Stimulated activated CD8-positive, alpha-beta memory T cell treated with anti-CD3 and anti-CD28 coated beads, Interleukin-15, amount 100 ng/mL, for 1 hour (primary cell): ENCODE measurements around the gene CLEC18C.
"Not testable (repeated sequence)": the region's sequence is repeated elsewhere in the genome, so short reads cannot be mapped to it uniquely, and the experiment has no call there.

Experiments used
- DNase-seq: peaks from one replicate; pipeline ENCODE4 v3.0.0-alpha.2; 2020; ENCODE audit warnings: low read depth

CLEC18C gene

DNA sequence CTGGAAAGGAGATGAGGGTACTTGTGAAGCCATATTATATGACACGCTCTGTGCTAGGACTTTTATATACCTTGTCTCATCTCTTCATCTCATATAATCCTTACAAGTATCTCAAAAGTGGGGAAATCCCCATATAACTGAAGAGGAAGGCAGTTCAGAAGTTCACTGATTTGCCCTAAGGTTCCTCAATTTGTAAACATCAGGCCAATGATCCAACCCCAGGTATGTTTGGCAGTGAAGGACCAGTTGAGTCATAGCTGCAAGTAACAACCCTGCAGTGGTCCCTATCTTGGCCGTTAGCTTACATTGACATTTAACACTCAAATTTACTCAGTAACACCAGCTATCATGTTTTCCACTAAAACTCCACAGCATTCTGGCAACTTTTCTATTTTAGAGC, 45.0 kb downstream of the CLEC18C start:
- not testable (repeated sequence) for DNase-seq

- not testable (repeated sequence) for DNase-seq
Observed at GRCh38 chr16:70222574-70222973, 49.0 kb downstream of the CLEC18C start.

DNA sequence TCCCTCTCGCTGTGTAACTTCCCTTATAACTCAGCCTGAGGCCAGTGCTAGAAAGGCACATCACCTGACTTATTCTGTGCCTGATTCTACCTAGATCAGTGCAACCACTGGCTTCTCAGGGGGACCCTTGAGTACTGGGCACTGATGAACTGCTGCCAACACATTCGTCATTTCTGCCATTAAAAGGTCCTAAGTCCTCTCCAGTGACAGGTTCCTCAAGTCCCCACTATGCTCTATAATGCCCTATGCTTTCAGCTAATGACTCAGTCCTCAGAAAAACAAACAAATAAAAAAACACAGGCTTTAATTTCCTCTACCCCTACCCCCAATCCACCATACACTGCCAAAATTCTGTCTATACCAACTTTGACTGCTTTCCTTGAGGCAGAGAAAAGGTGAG, 49.6 kb downstream of the CLEC18C start:
- DNase-seq: not testable (repeated sequence)

DNA sequence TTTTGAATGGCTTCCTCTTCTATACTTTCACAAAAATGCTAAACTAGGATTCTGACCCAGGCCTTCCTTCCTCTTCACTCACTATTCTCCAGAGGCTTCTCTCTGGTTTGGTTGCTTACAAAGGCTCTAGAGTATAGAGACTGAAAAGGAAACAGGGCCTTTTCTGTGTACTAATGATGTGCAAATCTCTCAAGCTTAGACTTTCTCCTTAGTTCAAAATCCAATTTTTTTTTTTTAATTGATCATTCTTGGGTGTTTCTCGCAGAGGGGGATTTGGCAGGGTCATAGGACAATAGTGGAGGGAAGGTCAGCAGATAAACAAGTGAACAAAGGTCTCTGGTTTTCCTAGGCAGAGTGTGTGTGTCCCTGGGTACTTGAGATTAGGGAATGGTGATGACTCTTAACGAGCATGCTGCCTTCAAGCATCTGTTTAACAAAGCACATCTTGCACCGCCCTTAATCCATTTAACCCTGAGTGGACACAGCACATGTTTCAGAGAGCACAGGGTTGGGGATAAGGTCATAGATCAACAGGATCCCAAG, 50.5 kb downstream of the CLEC18C start:
- not testable (repeated sequence) for DNase-seq

GRCh38 chr16:70224645-70225044, 51.1 kb downstream of the CLEC18C start:
- DNase-seq: not testable (repeated sequence)

GRCh38 chr16:70225430-70225829, 51.8 kb downstream of the CLEC18C start:
- DNase-seq: not testable (repeated sequence)

GRCh38 chr16:70226024-70226423, 52.4 kb downstream of the CLEC18C start:
- not testable (repeated sequence) for DNase-seq

GRCh38 chr16:70231831-70232230, 58.2 kb downstream of the CLEC18C start:
- DNase-seq: not testable (repeated sequence)
